Ectodermal cell (in vitro differentiated cells): Measurements from ENCODE around the gene TRMT61B.
A peak's percentile ranks its signal among the peaks of the same experiment; 100 is the strongest.

ENCODE experiments used
- H3K27ac ChIP-seq: 2 replicates; pipeline ENCODE4 v1.7.0; 2013; ENCODE audit warnings: mild to moderate bottlenecking, low read depth, low read length; ENCODE audit not compliant: insufficient read depth, poor library complexity, severe bottlenecking
- H3K27me3 ChIP-seq: 2 replicates; pipeline ENCODE4 v1.7.0; 2013; ENCODE audit warnings: mild to moderate bottlenecking, low read length; ENCODE audit not compliant: insufficient read depth, control insufficient read depth, poor library complexity, severe bottlenecking
- H3K36me3 ChIP-seq: one replicate; pipeline ENCODE4 v1.7.0; 2013; ENCODE audit warnings: low read length; ENCODE audit not compliant: control insufficient read depth, insufficient read depth
- H3K4me1 ChIP-seq: one replicate; pipeline ENCODE4 v1.7.0; 2013; ENCODE audit warnings: low read length; ENCODE audit not compliant: control insufficient read depth, insufficient read depth
- H3K4me3 ChIP-seq: 2 replicates; pipeline ENCODE4 v1.7.0; 2013; ENCODE audit warnings: low read depth, low read length, control low read depth; ENCODE audit not compliant: insufficient read depth
- H3K9me3 ChIP-seq: 2 replicates; pipeline ENCODE4 v1.7.0; 2013; ENCODE audit warnings: mild to moderate bottlenecking, low read length, moderate library complexity; ENCODE audit not compliant: control insufficient read depth
- WGBS, 2 experiments: methylation state at CpG; one replicate each; pipeline ENCODE4 v1.1.7; 2013; ENCODE audit warnings: missing lambda C conversion rate in 2 of 2; 5-methylcytosine and 5-hydroxymethylcytosine counted together

Gene TRMT61B

GRCh38 chr2:28901841-28902240 lies 31.7 kb upstream of the TRMT61B start:
- peaks cover 21% of the 10 kb centered on the region for H3K36me3 ChIP-seq
- no peak overlapping the region for H3K27ac ChIP-seq
- no CpG with 5 or more reads among the region's 1 CpG for WGBS, 2 experiments
- no peaks in the 10 kb centered on the region for H3K27me3 ChIP-seq
- no peaks in the 10 kb centered on the region for H3K9me3 ChIP-seq
- H3K4me3 ChIP-seq, result no peak overlapping the region
- no peaks in the 10 kb centered on the region for H3K4me1 ChIP-seq

- Histone ChIP-seq H3K4me1 (no peaks in the 10 kb centered on the region), H3K36me3 (peaks cover 15% of the 10 kb centered on the region), H3K9me3 (no peaks in the 10 kb centered on the region), H3K27ac (no peak overlapping the region), H3K27me3 (no peaks in the 10 kb centered on the region), H3K4me3 (no peak overlapping the region)
- WGBS, 2 experiments, result 84 to 87% methylated on average over 2 of the region's 2 CpGs
These were observed 31.1 kb upstream of the TRMT61B start for GRCh38 chr2:28901202-28901601.

GRCh38 chr2:28898048-28898447 lies 27.9 kb upstream of the TRMT61B start:
- Histone ChIP-seq H3K27ac (no peak overlapping the region), H3K36me3 (peaks cover 5% of the 10 kb centered on the region), H3K4me3 (no peak overlapping the region), H3K27me3 (no peaks in the 10 kb centered on the region), H3K9me3 (no peaks in the 10 kb centered on the region), H3K4me1 (no peaks in the 10 kb centered on the region)
- WGBS, 2 experiments, result 85 to 91% methylated on average over 1 of the region's 1 CpG

GRCh38 chr2:28896906-28897305 lies 26.8 kb upstream of the TRMT61B start:
- Histone ChIP-seq H3K4me1 (no peaks in the 10 kb centered on the region), H3K27ac (no peak overlapping the region), H3K4me3 (no peak overlapping the region), H3K9me3 (no peaks in the 10 kb centered on the region), H3K36me3 (no peaks in the 10 kb centered on the region), H3K27me3 (peaks cover 11% of the 10 kb centered on the region)
- WGBS, 2 experiments, result 58 to 59% methylated on average over 2 of the region's 2 CpGs

GRCh38 chr2:28895189-28895893 lies 25.2 kb upstream of the TRMT61B start:
- Histone ChIP-seq H3K27ac (no peak overlapping the region), H3K4me3 (peak overlapping the region; percentile 97), H3K36me3 (no peaks in the 10 kb centered on the region), H3K4me1 (no peaks in the 10 kb centered on the region), H3K27me3 (peaks cover 13% of the 10 kb centered on the region), H3K9me3 (no peaks in the 10 kb centered on the region)
- WGBS, 2 experiments, result 0% methylated on average over 16 to 19 of the region's 19 CpGs

GRCh38 chr2:28894470-28895188 lies 24.5 kb upstream of the TRMT61B start, which contains the start of gene WDR43:
Gene WDR43 (plus strand): TSS chr2:28894667. CDS start chr2:28894699, 32 bp downstream.
- peak within 1 kb of the TSS; percentile 68 for H3K27ac ChIP-seq
- WGBS, 2 experiments, result 0% methylated on average over 79 of the region's 79 CpGs
- peaks cover 19% of the 10 kb centered on the region for H3K27me3 ChIP-seq
- H3K36me3 ChIP-seq, result no peaks in the 10 kb centered on the region
- H3K4me1 ChIP-seq, result no peaks in the 10 kb centered on the region
- H3K4me3 ChIP-seq, result peak within 1 kb of the TSS; percentile 97
- no peaks in the 10 kb centered on the region for H3K9me3 ChIP-seq

GRCh38 chr2:28893488-28893887 lies 23.4 kb upstream of the TRMT61B start:
- Histone ChIP-seq H3K36me3 (no peaks in the 10 kb centered on the region), H3K4me3 (no peak overlapping the region), H3K9me3 (no peaks in the 10 kb centered on the region), H3K27ac (no peak overlapping the region), H3K4me1 (no peaks in the 10 kb centered on the region), H3K27me3 (peaks cover 19% of the 10 kb centered on the region)
- 94 to 95% methylated on average over 17 to 20 of the region's 21 CpGs for WGBS, 2 experiments

GRCh38 chr2:28880193-28880592 lies 10.1 kb upstream of the TRMT61B start:
- Histone ChIP-seq H3K27me3 (peaks cover 26% of the 10 kb centered on the region), H3K4me1 (no peaks in the 10 kb centered on the region), H3K9me3 (no peaks in the 10 kb centered on the region), H3K4me3 (no peak overlapping the region), H3K36me3 (no peaks in the 10 kb centered on the region), H3K27ac (no peak overlapping the region)
- WGBS, 2 experiments, result 90 to 100% methylated on average over 1 of the region's 1 CpG

- peaks cover 33% of the 10 kb centered on the region for H3K27me3 ChIP-seq
- H3K27ac ChIP-seq, result no peak overlapping the region
- 86 to 91% methylated on average over 3 of the region's 3 CpGs for WGBS, 2 experiments
- peaks cover 4% of the 10 kb centered on the region for H3K4me1 ChIP-seq
- no peak overlapping the region for H3K4me3 ChIP-seq
- no peaks in the 10 kb centered on the region for H3K9me3 ChIP-seq
- H3K36me3 ChIP-seq, result no peaks in the 10 kb centered on the region
These were observed 1.5 kb upstream of the TRMT61B start for GRCh38 chr2:28871620-28872019.

GRCh38 chr2:28869494-28870145 lies 489 bp downstream of the TRMT61B start:
- 1% methylated on average over 29 of the region's 29 CpGs for WGBS, 2 experiments
- Histone ChIP-seq H3K4me1 (peaks cover 4% of the 10 kb centered on the region), H3K4me3 (peak overlapping the region; percentile 99), H3K9me3 (no peaks in the 10 kb centered on the region), H3K27me3 (peaks cover 18% of the 10 kb centered on the region), H3K36me3 (no peaks in the 10 kb centered on the region), H3K27ac (peak overlapping the region; percentile 67)
